Activated CD8-positive, alpha-beta T cell treated with anti-CD3 and anti-CD28 coated beads for 36 hours (primary cell): Measurements from ENCODE around the gene VANGL2. TPM values are rescaled to one million over a fixed set of nuclear protein-coding genes. Genes with fewer than 3 reads are reported as not detected.
A peak's percentile ranks its signal among the peaks of the same experiment; 100 is the strongest.

Experiments used
- ATAC-seq: fragments of 200-7000 bp; cut with Tn5 transposase; one replicate; pipeline ENCODE4 v1.10.0; 2021; ENCODE audit warnings: mild to moderate bottlenecking, moderate library complexity
- CTCF ChIA-PET: fragments of 350-600 bp; sonication (Branson Sonifier 250); formaldehyde crosslinking; loops from one replicate; lab custom pipeline; 2021; ENCODE audit warnings: antibody characterized with exemption; lab: Charles Lee
- POLR2A ChIA-PET: fragments of 350-600 bp; sonication (Branson Sonifier 250); formaldehyde crosslinking; loops from one replicate; lab custom pipeline; 2021; ENCODE audit warnings: antibody characterized with exemption; lab: Charles Lee
- DNase-seq: peaks from one replicate; pipeline ENCODE4 v3.0.0-alpha.2; 2020
- H3K27ac Mint-ChIP-seq: one replicate; pipeline ENCODE4 v1.8.0; 2021; ENCODE audit warnings: mild to moderate bottlenecking, mixed read lengths
- H3K27me3 Mint-ChIP-seq: one replicate; pipeline ENCODE4 v1.8.0; 2021; ENCODE audit warnings: mixed read lengths
- H3K36me3 Mint-ChIP-seq: one replicate; pipeline ENCODE4 v1.8.0; 2021; ENCODE audit warnings: low read depth, mixed read lengths
- H3K4me1 Mint-ChIP-seq: one replicate; pipeline ENCODE4 v1.8.0; 2021; ENCODE audit warnings: low read depth, mixed read lengths
- H3K4me3 Mint-ChIP-seq: one replicate; pipeline ENCODE4 v1.8.0; 2021; ENCODE audit warnings: mild to moderate bottlenecking, moderate library complexity, mixed read lengths
- H3K9me3 Mint-ChIP-seq: one replicate; pipeline ENCODE4 v1.8.0; 2021; ENCODE audit warnings: mixed read lengths
- CTCF ChIP-seq: fragments of 200-600 bp; IDR thresholded peaks from one replicate; pipeline ENCODE4 v1.8.0; 2022; ENCODE audit warnings: antibody characterized with exemption, mild to moderate bottlenecking
- intact Hi-C: fragments of 100-400 bp; cut with micrococcal nuclease; formaldehyde crosslinking; loops from one replicate; pipeline ENCODE4 v1.10.0; 2022
- total RNA-seq, 2 experiments: library from RNA; stranded (reverse); gene quantifications; one replicate each; pipeline ENCODE4 v1.2.3, GENCODE V29; 2021

Gene VANGL2
- total RNA-seq, 2 experiments from 2014 or later = 0.16 to 0.40 TPM

- intact Hi-C loops = loop anchor here (5.0 kb wide), 2 partner anchors 47 to 48 kb away; partner anchors contain the start of gene SLAMF6
- Mint-ChIP-seq H3K4me3 (no peak overlapping the region), H3K4me1 (peaks cover 2% of the 10 kb centered on the region), H3K36me3 (peaks cover 15% of the 10 kb centered on the region), H3K27ac (no peak overlapping the region), H3K9me3 (peaks cover 16% of the 10 kb centered on the region), H3K27me3 (no peaks in the 10 kb centered on the region)
- TF ChIP-seq CTCF = no peak
- CTCF ChIA-PET = interaction anchor here (0.9 to 2.4 kb wide), 6 partner anchors 9 to 55 kb away, joined by 3 to 8 read pairs (median 6); no protein-coding TSS in a partner anchor
- POLR2A ChIA-PET = interaction anchor here (1.0 to 1.8 kb wide), 8 partner anchors 9 to 48 kb away, joined by 3 to 10 read pairs (median 4); no protein-coding TSS in a partner anchor
- ATAC-seq (peak; percentile 92), DNase-seq (no peak)
Measured at GRCh38 chr1:160474392-160475242, 74.3 kb downstream of the VANGL2 start.

Other genes with a start within 250 kb of the VANGL2 start
- not detected for gene ATP1A4, start 249.0 kb upstream of the VANGL2 start, total RNA-seq
- not detected for gene CASQ1, start 210.0 kb upstream of the VANGL2 start, total RNA-seq
- 10 to 100 TPM; 31.8 to 34.1 TPM for gene PEA15, start 195.2 kb upstream of the VANGL2 start, total RNA-seq
- 100 to 1,000 TPM; 116 TPM for gene DCAF8, start 138.0 kb upstream of the VANGL2 start, total RNA-seq
- 10 to 100 TPM; 52.9 to 56.9 TPM for gene PEX19, start 115.4 kb upstream of the VANGL2 start, total RNA-seq
- gene COPA, start 57.3 kb upstream of the VANGL2 start, total RNA-seq = 100 to 1,000 TPM; 117 to 118 TPM
- gene NCSTN, start 57.2 kb upstream of the VANGL2 start, total RNA-seq = 10 to 100 TPM; 36.6 to 38.0 TPM
- under 1 TPM; 0.22 to 0.45 TPM for gene NHLH1, start 33.5 kb upstream of the VANGL2 start, total RNA-seq
- gene SLAMF6, start 122.7 kb downstream of the VANGL2 start, total RNA-seq = 10 to 100 TPM; 42.8 to 43.9 TPM
- 10 to 100 TPM; 18.1 to 20.1 TPM for gene CD84, start 178.9 kb downstream of the VANGL2 start, total RNA-seq
- 10 to 100 TPM; 65.9 to 67.8 TPM for gene SLAMF1, start 246.5 kb downstream of the VANGL2 start, total RNA-seq